Occipital lobe (tissue), 2 donors: ENCODE data around the gene SDK1. TPM values are rescaled to one million over a fixed set of nuclear protein-coding genes. Genes with fewer than 3 reads are reported as not detected.
"Not testable (repeated sequence)": the region's sequence is repeated elsewhere in the genome, so short reads cannot be mapped to it uniquely, and the experiment has no call there.

Experiments
- DNase-seq: peaks from one replicate; lab custom pipeline; 2025; lab: John Stamatoyannopoulos, UW
- total RNA-seq: library from RNA; depleted of rRNA; stranded (reverse); fragments of >200 nt; gene quantifications from one replicate; pipeline ENCODE4 v1.2.3, GENCODE V29; 2014

The SDK1 gene
- total RNA-seq, 1 donor from 2014 or later = 7.0 TPM

GRCh38 chr7:4282434-4283223 is 981.6 kb downstream of the SDK1 start:
- no peak for DNase-seq

DNA sequence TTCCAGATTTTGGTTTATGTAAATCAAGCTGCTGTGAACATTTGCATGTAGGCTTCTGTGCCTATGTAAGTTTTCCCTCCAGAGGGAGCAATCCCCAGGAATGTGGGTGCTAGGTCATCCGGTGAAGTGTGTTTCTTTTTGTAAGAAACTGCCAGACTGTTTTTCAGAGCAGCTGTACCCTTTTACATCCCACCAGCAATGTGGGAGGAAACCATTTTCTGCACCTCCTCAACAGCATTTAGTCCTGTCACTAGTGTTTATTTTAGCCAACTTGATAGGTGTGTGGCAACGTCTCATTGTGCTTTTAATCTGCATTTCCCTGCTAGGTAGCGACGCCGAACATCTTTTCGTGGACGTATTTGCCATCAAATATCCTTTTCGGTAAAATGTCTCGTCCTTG is 985.3 kb downstream of the SDK1 start:
- no peak for DNase-seq

GRCh38 chr7:4288791-4289394 is 987.8 kb downstream of the SDK1 start:
- no peak for DNase-seq

DNA sequence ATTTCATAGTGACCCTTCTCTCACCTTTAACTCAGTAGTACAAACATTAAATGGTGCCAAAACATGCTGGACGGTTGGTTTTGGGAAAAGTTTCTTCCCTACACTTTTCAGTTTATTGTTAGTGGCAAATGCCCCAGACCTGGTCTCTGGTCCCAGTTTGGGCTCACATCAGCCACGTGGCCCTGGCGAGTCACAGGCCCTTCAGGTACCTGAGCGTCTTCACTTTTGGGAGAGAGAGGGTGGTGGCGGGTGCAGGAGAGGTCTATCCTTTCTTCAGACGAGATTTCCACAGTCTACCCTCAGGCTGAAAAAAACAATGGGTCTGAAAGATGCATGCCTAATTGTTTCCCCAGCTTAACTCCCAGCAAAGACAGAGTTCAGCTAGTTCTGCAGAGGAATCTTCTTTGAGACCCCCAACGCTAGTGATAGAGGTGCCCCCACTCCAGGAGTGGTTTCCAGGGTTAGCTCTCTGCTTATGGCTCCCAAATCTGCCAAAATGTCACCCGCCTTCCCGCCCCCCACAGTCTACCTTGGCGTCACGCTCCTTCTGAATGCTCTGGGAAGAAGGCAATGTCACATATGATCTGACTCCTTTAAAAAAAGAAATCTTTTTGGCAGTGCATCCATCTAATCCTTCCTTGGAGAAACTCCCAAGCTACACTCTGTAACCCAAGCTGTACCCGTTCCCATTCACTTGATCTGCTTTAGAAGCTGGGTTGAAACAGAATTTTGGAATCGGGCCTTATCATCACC is 996.3 kb downstream of the SDK1 start:
- DNase-seq = no peak

DNA sequence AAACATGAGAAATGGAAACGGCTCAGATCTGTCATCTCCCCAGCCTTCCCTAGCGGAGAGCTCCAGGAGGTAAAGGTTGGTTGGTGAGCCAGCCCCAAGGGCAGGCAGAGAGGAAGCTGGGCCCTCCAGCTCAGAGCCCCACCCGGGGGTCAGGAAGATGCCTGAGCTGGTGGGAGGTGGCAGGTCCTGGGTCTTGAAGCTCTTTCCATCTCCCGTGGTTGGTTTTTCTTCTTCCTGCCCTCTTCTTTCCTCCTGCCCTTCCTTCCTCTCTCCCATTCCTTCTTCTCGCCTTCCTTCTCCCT is 996.8 kb downstream of the SDK1 start:
- DNase-seq = no peak

GRCh38 chr7:4299431-4299830 is 998.4 kb downstream of the SDK1 start:
- DNase-seq = no peak

GRCh38 chr7:4302203-4302905 is 1001.3 kb downstream of the SDK1 start:
- no peak for DNase-seq

DNA sequence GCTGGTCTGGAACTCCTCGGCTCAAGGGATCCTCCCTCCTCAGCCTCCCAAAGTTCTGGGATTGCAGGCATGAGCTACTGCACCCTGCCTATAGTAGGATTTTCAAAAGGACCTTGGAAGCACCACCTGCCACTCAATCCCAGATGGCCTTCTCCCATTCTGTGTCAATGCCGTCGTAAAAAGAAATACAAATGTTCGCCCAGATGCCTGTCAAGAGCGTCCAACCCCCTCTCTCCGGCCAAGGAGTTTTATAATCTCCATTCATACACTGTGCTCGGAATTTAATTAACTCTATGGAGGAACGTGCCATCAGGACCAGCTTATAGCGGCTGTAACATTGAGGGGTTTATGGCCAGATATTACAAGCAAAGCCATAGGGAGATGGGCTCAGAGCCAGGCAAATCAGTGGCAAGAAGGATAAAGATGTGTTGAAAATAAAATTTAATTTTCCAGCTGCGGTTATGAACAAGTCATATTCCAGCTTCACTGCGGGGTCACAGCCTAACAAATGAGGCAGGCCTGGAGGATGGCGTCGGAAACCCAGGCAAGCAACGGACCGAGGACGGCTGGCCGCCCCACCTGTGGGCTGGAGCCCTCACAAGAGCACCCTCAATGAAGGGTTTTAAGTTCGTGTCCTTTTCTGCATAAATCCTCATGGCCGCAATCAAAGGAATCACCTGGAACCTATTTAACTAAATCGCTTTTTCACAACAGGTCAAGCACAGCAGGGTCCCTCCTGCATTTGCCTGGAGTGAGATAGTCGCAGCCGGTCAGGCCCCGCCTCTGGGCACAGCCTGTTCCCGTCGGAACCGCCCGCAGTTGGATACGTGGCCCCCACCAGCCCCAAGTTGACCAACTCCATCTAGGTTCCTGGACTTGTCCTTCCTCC is 1006.5 kb downstream of the SDK1 start:
- no peak for DNase-seq

DNA sequence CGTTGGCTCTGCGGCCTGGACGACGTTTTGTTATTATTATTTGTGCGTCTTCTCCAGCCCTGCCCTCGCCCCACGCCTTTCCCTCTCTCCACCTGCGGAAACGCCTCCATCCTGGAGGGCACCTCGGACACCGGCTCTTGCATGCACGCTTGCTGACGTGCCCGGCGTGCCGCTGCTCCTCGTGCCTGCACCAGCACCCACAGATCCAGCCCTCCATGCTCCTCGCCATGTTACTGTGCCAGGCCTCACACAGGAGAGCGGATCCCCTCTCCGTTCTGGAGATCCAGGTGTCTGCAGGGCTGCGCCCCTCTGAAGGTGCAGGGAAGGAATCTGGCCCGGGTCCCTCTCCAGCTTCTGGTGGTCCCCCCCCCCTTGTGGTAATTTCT is 1007.1 kb downstream of the SDK1 start:
- DNase-seq = no peak

DNA sequence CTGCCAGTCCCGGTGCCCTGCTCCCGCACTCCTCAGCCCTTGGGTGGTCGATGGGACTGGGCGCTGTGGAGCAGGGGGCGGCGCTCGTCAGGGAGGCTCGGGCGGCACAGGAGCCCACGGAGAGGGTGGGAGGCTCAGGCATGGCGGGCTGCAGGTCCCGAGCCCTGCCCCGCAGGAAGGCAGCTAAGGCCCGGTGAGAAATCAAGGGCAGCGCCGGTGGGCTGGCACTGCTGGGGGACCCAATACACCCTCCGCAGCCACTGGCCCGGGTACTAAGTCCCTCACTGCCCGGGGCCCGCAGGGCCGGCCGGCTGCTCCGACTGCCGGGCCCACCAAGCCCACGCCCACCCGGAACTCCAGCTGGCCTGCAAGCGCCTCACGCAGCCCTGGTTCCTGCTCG is 1012.9 kb downstream of the SDK1 start:
- DNase-seq = not testable (repeated sequence)

- not testable (repeated sequence) for DNase-seq
Observed at GRCh38 chr7:4314316-4314715, 1013.3 kb downstream of the SDK1 start.
